Smooth muscle cell (in vitro differentiated cells): Measurements from ENCODE around the gene ZPLD1. TPM values are rescaled to one million over a fixed set of nuclear protein-coding genes. Genes with fewer than 3 reads are reported as not detected.

ENCODE experiments used
- DNase-seq: peaks from one replicate; lab custom pipeline; 2025; ENCODE audit not compliant: unreplicated experiment; lab: John Stamatoyannopoulos, UW
- H2AFZ ChIP-seq: fragments of 200-600 bp; sonication (generic); 2 replicates; pipeline ENCODE4 v1.6.0; 2016; ENCODE audit warnings: antibody characterized with exemption, low read depth, mild to moderate bottlenecking
- H3F3A ChIP-seq: fragments of 200-600 bp; sonication (generic); 2 replicates; pipeline ENCODE4 v1.6.0; 2017; ENCODE audit warnings: antibody characterized with exemption, low read depth
- H3K27ac ChIP-seq: fragments of 200-600 bp; sonication (generic); 2 replicates; pipeline ENCODE4 v1.5.1; 2016; ENCODE audit warnings: low read depth, mild to moderate bottlenecking
- H3K27me3 ChIP-seq: fragments of 200-600 bp; sonication (generic); 2 replicates; pipeline ENCODE4 v1.6.1; 2016; ENCODE audit warnings: low read depth, mild to moderate bottlenecking
- H3K36me3 ChIP-seq: fragments of 200-600 bp; sonication (generic); 2 replicates; pipeline ENCODE4 v1.5.1; 2016; ENCODE audit warnings: low read depth
- H3K4me1 ChIP-seq: fragments of 200-600 bp; sonication (generic); 2 replicates; pipeline ENCODE4 v1.5.1; 2016; ENCODE audit warnings: low read depth
- H3K4me2 ChIP-seq: fragments of 200-600 bp; sonication (generic); 2 replicates; pipeline ENCODE4 v1.6.0; 2016; ENCODE audit warnings: mild to moderate bottlenecking
- H3K4me3 ChIP-seq: fragments of 200-600 bp; sonication (generic); 2 replicates; pipeline ENCODE4 v1.5.1; 2016; ENCODE audit warnings: mild to moderate bottlenecking
- H3K79me2 ChIP-seq: fragments of 200-600 bp; sonication (generic); 2 replicates; pipeline ENCODE4 v1.6.0; 2016; ENCODE audit warnings: low read depth, mild to moderate bottlenecking
- H3K9ac ChIP-seq: fragments of 200-600 bp; sonication (generic); 2 replicates; pipeline ENCODE4 v1.6.0; 2016; ENCODE audit warnings: low read depth
- H3K9me3 ChIP-seq: fragments of 200-600 bp; sonication (generic); replicated peaks from 2 replicates; pipeline ENCODE4 v1.5.1; 2016; ENCODE audit warnings: low read depth
- H4K20me1 ChIP-seq: fragments of 200-600 bp; sonication (generic); 2 replicates; pipeline ENCODE4 v1.6.0; 2016; ENCODE audit warnings: low read depth
- CTCF ChIP-seq: fragments of 200-600 bp; sonication (generic); IDR thresholded peaks from 2 replicates; pipeline ENCODE4 v1.5.1; 2017; ENCODE audit warnings: borderline replicate concordance, mild to moderate bottlenecking, antibody characterized with exemption; ENCODE audit not compliant: insufficient read depth, poor library complexity, severe bottlenecking
- WGBS: methylation state at CpG from one replicate; pipeline ENCODE4 v1.1.7; 2016; ENCODE audit warnings: low lambda C conversion rate; 5-methylcytosine and 5-hydroxymethylcytosine counted together
- polyA plus RNA-seq: library from polyadenylated mRNA; unstranded; fragments of >200 nt; fragmentation: Nextera tagmentation; extraction: Ambion mirVana; gene quantifications from 2 replicates; pipeline ENCODE4 v1.2.1, GENCODE V29; 2016
- total RNA-seq: library from RNA; depleted of rRNA; stranded (reverse); fragments of >200 nt; gene quantifications from 2 replicates; pipeline ENCODE4 v1.2.3, GENCODE V29; 2014

The ZPLD1 gene
- total and polyA plus RNA-seq, 2 experiments from 2014 or later, result 0.22 TPM; not detected in 1

DNA sequence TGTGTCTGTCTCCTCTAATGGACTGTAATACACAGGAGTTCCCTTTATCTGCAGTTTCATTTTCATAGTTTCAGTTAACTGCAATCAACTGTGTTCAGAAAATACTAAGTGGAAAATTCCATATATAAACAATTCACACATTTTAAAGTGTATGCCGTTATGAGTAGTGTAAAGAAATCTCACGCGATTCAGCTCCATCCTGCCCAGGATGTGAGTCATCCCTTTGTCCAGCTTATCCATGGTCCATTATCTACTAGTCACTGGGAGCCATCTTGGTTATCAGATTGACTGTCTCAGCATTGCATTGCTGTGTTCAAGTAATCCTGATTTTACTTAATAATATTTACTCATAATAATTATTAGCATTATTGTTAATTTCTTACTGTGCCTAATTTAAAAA lies 14.5 kb downstream of the ZPLD1 start:
- 33% methylated on average over 3 of the region's 3 CpGs for WGBS
- Histone ChIP-seq H3K4me1 (peaks cover 3% of the 10 kb centered on the region), H4K20me1 (no peaks in the 10 kb centered on the region), H3K4me3 (no peak overlapping the region), H3K27me3 (no peaks in the 10 kb centered on the region), H3K79me2 (no peaks in the 10 kb centered on the region), H3K27ac (no peak overlapping the region), H3K9me3 (no peaks in the 10 kb centered on the region), H2AFZ (no peak overlapping the region), H3F3A (no peaks in the 10 kb centered on the region), H3K4me2 (no peak overlapping the region), H3K36me3 (no peaks in the 10 kb centered on the region), H3K9ac (no peak overlapping the region)
- no peak for TF ChIP-seq CTCF
- no peak for DNase-seq

DNA sequence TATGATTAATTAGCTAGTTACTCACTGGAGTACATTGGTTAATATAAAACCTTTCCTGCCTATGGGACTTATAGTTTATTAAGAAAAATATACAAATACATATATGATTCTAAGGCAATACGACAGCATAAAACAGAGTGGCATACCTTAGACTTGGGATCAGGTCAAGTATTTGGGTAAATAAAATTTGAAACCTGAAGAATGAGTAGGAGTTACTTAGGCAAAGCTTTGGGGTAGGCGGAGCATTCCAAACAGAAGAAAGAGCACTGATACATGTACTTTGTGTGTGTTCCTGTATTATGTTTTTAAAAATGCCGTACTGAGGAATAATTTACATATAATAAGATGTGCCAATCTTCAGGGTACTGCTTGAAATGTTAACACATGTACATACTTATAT lies 15.1 kb downstream of the ZPLD1 start:
- 94% methylated on average over 3 of the region's 3 CpGs for WGBS
- no peaks in the 10 kb centered on the region for H3F3A ChIP-seq
- H3K4me2 ChIP-seq, result no peak overlapping the region

DNA sequence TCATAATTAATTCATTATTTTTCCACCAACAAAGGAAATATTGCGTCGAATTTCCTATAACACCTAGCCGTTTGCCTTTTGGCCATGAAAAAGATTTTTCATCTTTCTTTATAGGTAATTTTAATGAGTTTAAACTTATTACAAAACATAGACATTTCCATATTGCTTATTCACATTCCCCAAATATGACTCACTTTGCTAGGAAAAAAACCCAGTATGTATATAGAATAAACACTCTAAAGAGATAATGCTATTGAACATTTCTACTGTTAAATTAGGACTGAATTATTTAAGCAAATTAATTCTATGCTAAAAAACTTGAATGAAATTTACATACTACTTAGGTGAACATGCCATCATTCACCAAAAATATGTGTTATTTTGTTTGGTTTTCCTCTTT lies 16.2 kb downstream of the ZPLD1 start:
- H4K20me1 ChIP-seq, result no peaks in the 10 kb centered on the region
- H3K4me2 ChIP-seq, result no peak overlapping the region
- H3K4me3 ChIP-seq, result no peak overlapping the region
- no peaks in the 10 kb centered on the region for H3K27me3 ChIP-seq
- TF ChIP-seq CTCF, result no peak
- H2AFZ ChIP-seq, result no peak overlapping the region
- no peak overlapping the region for H3K9ac ChIP-seq
- no peaks in the 10 kb centered on the region for H3K79me2 ChIP-seq
- no peaks in the 10 kb centered on the region for H3K36me3 ChIP-seq
- no peaks in the 10 kb centered on the region for H3K9me3 ChIP-seq
- H3K27ac ChIP-seq, result no peak overlapping the region
- H3F3A ChIP-seq, result no peaks in the 10 kb centered on the region
- WGBS, result 98% methylated on average over 3 of the region's 3 CpGs
- no peak for DNase-seq
- H3K4me1 ChIP-seq, result no peaks in the 10 kb centered on the region

More for the DNA sequence above, 15.1 kb downstream of the ZPLD1 start:
- H2AFZ ChIP-seq, result no peak overlapping the region
- H3K79me2 ChIP-seq, result no peaks in the 10 kb centered on the region
- no peak overlapping the region for H3K27ac ChIP-seq
- H3K9me3 ChIP-seq, result no peaks in the 10 kb centered on the region
- H3K4me3 ChIP-seq, result no peak overlapping the region
- H3K9ac ChIP-seq, result no peak overlapping the region
- TF ChIP-seq CTCF, result no peak
- no peak for DNase-seq
- H3K36me3 ChIP-seq, result no peaks in the 10 kb centered on the region
- no peaks in the 10 kb centered on the region for H3K27me3 ChIP-seq
- no peaks in the 10 kb centered on the region for H3K4me1 ChIP-seq
- no peaks in the 10 kb centered on the region for H4K20me1 ChIP-seq

DNA sequence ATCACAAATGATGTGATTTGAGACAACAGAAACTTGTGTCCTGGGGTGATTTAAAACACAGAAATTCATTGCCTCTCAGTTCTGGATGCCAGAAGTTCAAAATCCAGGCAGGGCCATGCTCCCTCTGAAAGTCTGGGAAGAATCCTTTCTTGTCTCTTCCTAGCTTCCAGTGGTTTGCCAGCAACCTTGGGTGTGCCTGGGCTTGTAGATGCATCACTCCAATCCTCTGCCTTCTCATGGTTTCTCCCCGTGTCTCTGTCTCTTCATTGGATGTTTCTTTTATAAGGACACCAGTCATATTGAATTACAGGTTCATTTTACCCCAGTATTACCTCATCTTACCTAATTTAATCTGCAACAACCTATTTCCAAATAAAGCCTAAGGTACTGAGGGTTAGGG lies 16.7 kb downstream of the ZPLD1 start:
- Histone ChIP-seq H3K9ac (no peak overlapping the region), H3F3A (no peaks in the 10 kb centered on the region), H3K36me3 (no peaks in the 10 kb centered on the region), H3K4me1 (no peaks in the 10 kb centered on the region), H3K9me3 (no peaks in the 10 kb centered on the region), H3K27me3 (no peaks in the 10 kb centered on the region), H3K27ac (no peak overlapping the region), H2AFZ (no peak overlapping the region), H3K79me2 (no peaks in the 10 kb centered on the region), H4K20me1 (no peaks in the 10 kb centered on the region), H3K4me3 (no peak overlapping the region), H3K4me2 (no peak overlapping the region)
- DNase-seq, result no peak
- WGBS, result 83% methylated on average over 1 of the region's 1 CpG
- TF ChIP-seq CTCF, result no peak
